ENCODE results near the gene SH3BP4. TPM values are rescaled to one million over a fixed set of nuclear protein-coding genes. Genes with fewer than 3 reads are reported as not detected.

Gene SH3BP4
- total and polyA plus RNA-seq, 4 donors, result 4.5 to 32.2 (median 16.3) TPM

GRCh38 chr2:235048549-235048948 lies 96.7 kb downstream of the SH3BP4 start:
- H3K4me1 ChIP-seq (ENCODE audit: control insufficient read depth in 1 of 2, insufficient read depth in 2 of 2, low read length in 2 of 2), result no peaks in the 10 kb centered on the region
- intact Hi-C loops (cut with DNase I), result no loop called here
- WGBS, 2 donors, result 81 to 85% methylated on average over 7 of the region's 7 CpGs
- no peak overlapping the region for H3K4me3 ChIP-seq (ENCODE audit: low read length in 2 of 2)
- H3K9me3 ChIP-seq (ENCODE audit: control insufficient read depth, low read length), result no peaks in the 10 kb centered on the region
- no peaks in the 10 kb centered on the region for H3K27me3 ChIP-seq (ENCODE audit: control insufficient read depth in 1 of 2, insufficient read depth in 2 of 2, low read length in 1 of 2)
- ATAC-seq (ENCODE audit: low FRiP score), result no peak
- no peak overlapping the region for H3K27ac ChIP-seq (ENCODE audit: low read depth in 1 of 2, low read length in 2 of 2)
- H3K36me3 ChIP-seq (ENCODE audit: control insufficient read depth in 1 of 2, insufficient read depth in 2 of 2, low read length in 1 of 2), result no peaks in the 10 kb centered on the region
- DNase-seq, result peak in 1 of 2 donors; percentile 49

DNA sequence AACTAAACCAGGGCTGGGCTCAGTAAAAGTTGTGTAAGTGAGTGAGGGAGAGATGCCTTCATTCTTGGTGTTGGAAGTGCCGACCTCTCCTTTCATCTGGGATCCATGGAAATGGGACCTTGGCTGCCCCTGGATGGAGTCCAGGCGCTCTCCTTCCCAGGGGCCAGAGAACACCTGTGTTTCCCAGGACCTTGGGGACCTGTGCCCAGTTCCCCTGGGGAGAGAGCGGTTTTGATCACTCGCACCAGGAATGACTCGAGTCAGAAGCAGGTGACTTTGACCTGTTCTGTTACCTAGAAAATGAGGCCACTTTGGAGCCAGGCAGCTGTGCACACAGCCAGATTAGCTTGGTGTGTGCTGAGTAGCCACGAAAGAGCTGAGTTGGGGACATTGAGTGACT lies 97.3 kb downstream of the SH3BP4 start:
- no peak overlapping the region for H3K27ac ChIP-seq (ENCODE audit: low read depth in 1 of 2, low read length in 2 of 2)
- DNase-seq, result peak; percentile 20 to 56
- no peaks in the 10 kb centered on the region for H3K27me3 ChIP-seq (ENCODE audit: control insufficient read depth in 1 of 2, insufficient read depth in 2 of 2, low read length in 1 of 2)
- no peak for ATAC-seq (ENCODE audit: low FRiP score)
- H3K4me3 ChIP-seq (ENCODE audit: low read length in 2 of 2), result no peak overlapping the region
- intact Hi-C loops (cut with DNase I), result no loop called here
- H3K4me1 ChIP-seq (ENCODE audit: control insufficient read depth in 1 of 2, insufficient read depth in 2 of 2, low read length in 2 of 2), result no peaks in the 10 kb centered on the region
- 85 to 97% methylated on average over 6 of the region's 6 CpGs for WGBS, 2 donors
- no peaks in the 10 kb centered on the region for H3K36me3 ChIP-seq (ENCODE audit: control insufficient read depth in 1 of 2, insufficient read depth in 2 of 2, low read length in 1 of 2)
- H3K9me3 ChIP-seq (ENCODE audit: control insufficient read depth, low read length), result no peaks in the 10 kb centered on the region

DNA sequence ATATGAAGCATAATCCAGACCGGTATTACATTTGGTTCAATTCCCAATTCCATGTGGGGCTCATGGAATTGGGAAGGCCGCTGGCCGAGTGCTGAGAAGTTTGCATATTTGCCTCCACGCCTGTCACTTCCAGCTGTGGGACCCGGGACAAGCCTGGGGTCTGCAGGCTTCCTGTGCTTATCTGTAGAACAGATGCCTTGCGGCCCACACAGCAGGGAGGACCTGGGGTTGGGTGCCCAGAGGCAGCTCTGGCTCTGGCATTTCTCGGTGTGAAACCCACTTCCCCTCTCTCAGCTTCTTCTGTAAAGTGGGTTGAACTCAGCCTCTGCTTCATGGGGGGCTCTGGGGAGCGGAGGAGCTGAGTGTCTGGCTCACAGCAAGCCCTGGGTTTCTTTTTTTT lies 97.9 kb downstream of the SH3BP4 start:
- H3K4me3 ChIP-seq (ENCODE audit: low read length in 2 of 2), result no peak overlapping the region
- H3K9me3 ChIP-seq (ENCODE audit: control insufficient read depth, low read length), result no peaks in the 10 kb centered on the region
- no peak overlapping the region for H3K27ac ChIP-seq (ENCODE audit: low read depth in 1 of 2, low read length in 2 of 2)
- ATAC-seq (ENCODE audit: low FRiP score) (no peak), DNase-seq (peak; percentile 13 to 66)
- intact Hi-C loops (cut with DNase I), result loop anchor here in 1 of 2 donors (5.0 kb wide), 1 partner anchor 97 kb away; the partner anchor contains the start of gene SH3BP4
- H3K27me3 ChIP-seq (ENCODE audit: control insufficient read depth in 1 of 2, insufficient read depth in 2 of 2, low read length in 1 of 2), result no peaks in the 10 kb centered on the region
- no peaks in the 10 kb centered on the region for H3K36me3 ChIP-seq (ENCODE audit: control insufficient read depth in 1 of 2, insufficient read depth in 2 of 2, low read length in 1 of 2)
- H3K4me1 ChIP-seq (ENCODE audit: control insufficient read depth in 1 of 2, insufficient read depth in 2 of 2, low read length in 2 of 2), result no peaks in the 10 kb centered on the region
- 94 to 95% methylated on average over 8 of the region's 8 CpGs for WGBS, 2 donors

DNA sequence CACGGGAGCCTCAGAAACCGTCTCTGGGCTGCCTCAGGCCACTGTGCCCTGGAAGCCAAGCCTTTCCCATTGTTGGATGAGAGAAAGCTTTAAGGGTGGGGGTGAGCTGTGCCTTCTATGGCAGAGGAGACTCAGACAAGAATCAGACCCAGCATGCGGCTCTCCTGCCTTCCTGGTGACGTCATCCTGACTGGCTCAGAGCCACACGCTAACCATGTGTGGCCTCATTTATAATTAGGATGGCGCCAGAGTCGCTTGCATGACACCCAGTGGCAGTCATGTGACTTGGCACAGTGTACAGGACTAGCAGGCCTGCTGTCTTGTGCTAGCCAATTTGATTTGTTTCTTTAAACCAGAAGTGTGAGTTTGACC lies 99.1 kb downstream of the SH3BP4 start:
- H3K36me3 ChIP-seq (ENCODE audit: control insufficient read depth in 1 of 2, insufficient read depth in 2 of 2, low read length in 1 of 2), result no peaks in the 10 kb centered on the region
- H3K4me3 ChIP-seq (ENCODE audit: low read length in 2 of 2), result no peak overlapping the region
- ATAC-seq (ENCODE audit: low FRiP score) (peak; percentile 90), DNase-seq (peak; percentile 92 to 97)
- H3K4me1 ChIP-seq (ENCODE audit: control insufficient read depth in 1 of 2, insufficient read depth in 2 of 2, low read length in 2 of 2), result no peaks in the 10 kb centered on the region
- peak overlapping the region in 1 of 2 donors; percentile 54 for H3K27ac ChIP-seq (ENCODE audit: low read depth in 1 of 2, low read length in 2 of 2)
- 5 to 9% methylated on average over 7 of the region's 7 CpGs for WGBS, 2 donors
- intact Hi-C loops (cut with DNase I), result loop anchor here in 1 of 2 donors (5.0 kb wide), 1 partner anchor 99 kb away; the partner anchor contains the start of gene SH3BP4
- H3K27me3 ChIP-seq (ENCODE audit: control insufficient read depth in 1 of 2, insufficient read depth in 2 of 2, low read length in 1 of 2), result no peaks in the 10 kb centered on the region
- no peaks in the 10 kb centered on the region for H3K9me3 ChIP-seq (ENCODE audit: control insufficient read depth, low read length)

- intact Hi-C loops (cut with DNase I), result loop anchor here in 1 of 2 donors (5.0 kb wide), 1 partner anchor 99 kb away; the partner anchor contains the start of gene SH3BP4
- H3K27ac ChIP-seq (ENCODE audit: low read depth in 1 of 2, low read length in 2 of 2), result peak overlapping the region in 1 of 2 donors; percentile 54
Measured at GRCh38 chr2:235051436-235052260, 99.8 kb downstream of the SH3BP4 start.

DNA sequence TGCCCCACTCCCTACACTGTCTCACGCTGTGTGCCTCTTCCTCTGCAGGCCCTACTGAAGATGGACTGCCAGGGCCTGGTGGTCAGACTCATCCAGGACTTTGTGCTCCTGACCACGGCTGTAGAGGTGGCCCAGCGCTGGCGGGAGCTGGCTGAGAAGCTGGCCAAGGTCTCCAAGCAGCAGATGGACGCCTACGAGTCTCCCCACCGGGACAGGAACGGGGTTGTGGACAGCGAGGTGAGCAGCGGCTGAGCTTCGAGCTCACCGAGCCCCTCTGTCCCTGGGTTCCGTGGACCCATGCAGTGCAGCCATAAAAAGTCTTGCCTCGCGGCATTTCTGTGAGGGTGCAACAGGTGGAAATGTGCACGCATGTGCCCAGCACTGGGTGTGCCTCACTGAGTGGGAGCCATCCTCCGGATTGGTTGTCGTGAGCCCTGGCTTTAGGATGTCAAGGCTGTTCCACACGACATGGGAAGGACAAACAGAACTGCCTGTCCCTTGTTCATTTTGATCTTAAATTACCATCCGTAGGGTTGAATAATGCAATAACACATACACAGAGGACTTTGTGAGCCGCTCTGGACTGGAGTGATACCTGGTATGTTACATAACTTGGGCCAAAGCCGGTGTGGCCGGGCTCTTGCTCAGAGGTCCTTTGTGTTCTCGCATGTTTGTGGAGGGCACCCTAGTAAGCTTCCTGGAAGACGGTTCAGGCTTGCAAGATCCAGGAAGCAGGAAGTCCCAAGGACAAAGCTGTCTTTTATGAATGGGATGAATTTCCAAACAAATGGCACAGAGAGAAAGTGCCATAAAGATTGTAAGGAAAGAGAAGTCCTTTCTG lies 100.9 kb downstream of the SH3BP4 start:
- DNase-seq (no peak), ATAC-seq (ENCODE audit: low FRiP score) (no peak)
- Histone ChIP-seq H3K27ac (ENCODE audit: low read depth in 1 of 2, low read length in 2 of 2) (no peak overlapping the region), H3K36me3 (ENCODE audit: control insufficient read depth in 1 of 2, insufficient read depth in 2 of 2, low read length in 1 of 2) (no peaks in the 10 kb centered on the region), H3K27me3 (ENCODE audit: control insufficient read depth in 1 of 2, insufficient read depth in 2 of 2, low read length in 1 of 2) (no peaks in the 10 kb centered on the region), H3K4me1 (ENCODE audit: control insufficient read depth in 1 of 2, insufficient read depth in 2 of 2, low read length in 2 of 2) (no peaks in the 10 kb centered on the region), H3K9me3 (ENCODE audit: control insufficient read depth, low read length) (no peaks in the 10 kb centered on the region), H3K4me3 (ENCODE audit: low read length in 2 of 2) (no peak overlapping the region)
- WGBS, 2 donors, result 94 to 95% methylated on average over 25 of the region's 25 CpGs
- intact Hi-C loops (cut with DNase I), result loop anchor here in 1 of 2 donors (5.0 kb wide), 1 partner anchor 100 kb away; the partner anchor contains the start of gene SH3BP4

More at GRCh38 chr2:235051436-235052260, 99.8 kb downstream of the SH3BP4 start:
- Histone ChIP-seq H3K4me3 (ENCODE audit: low read length in 2 of 2) (no peak overlapping the region), H3K9me3 (ENCODE audit: control insufficient read depth, low read length) (no peaks in the 10 kb centered on the region), H3K27me3 (ENCODE audit: control insufficient read depth in 1 of 2, insufficient read depth in 2 of 2, low read length in 1 of 2) (no peaks in the 10 kb centered on the region), H3K36me3 (ENCODE audit: control insufficient read depth in 1 of 2, insufficient read depth in 2 of 2, low read length in 1 of 2) (no peaks in the 10 kb centered on the region), H3K4me1 (ENCODE audit: control insufficient read depth in 1 of 2, insufficient read depth in 2 of 2, low read length in 2 of 2) (no peaks in the 10 kb centered on the region)
- DNase-seq (peak; percentile 36 to 70), ATAC-seq (ENCODE audit: low FRiP score) (peak; percentile 39)
- WGBS, 2 donors, result 80 to 81% methylated on average over 18 of the region's 18 CpGs

DNA sequence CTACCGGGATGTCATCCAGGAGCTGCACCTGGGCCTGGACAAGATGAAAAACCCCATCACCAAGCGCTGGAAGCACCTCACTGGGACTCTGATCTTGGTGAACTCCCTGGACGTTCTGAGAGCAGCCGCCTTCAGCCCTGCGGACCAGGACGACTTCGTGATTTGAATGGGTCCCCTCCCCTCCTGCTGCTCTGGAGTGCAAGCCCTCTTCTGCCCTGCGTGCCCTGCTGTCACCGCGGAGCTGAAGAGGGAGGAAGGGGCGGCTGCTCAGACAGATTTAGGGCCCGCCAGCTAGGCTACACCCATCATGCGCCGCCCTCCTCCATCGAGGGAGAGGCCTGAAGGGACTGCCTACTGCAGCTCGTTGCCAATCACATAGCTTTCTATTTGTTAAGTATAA lies 101.8 kb downstream of the SH3BP4 start:
- Histone ChIP-seq H3K9me3 (ENCODE audit: control insufficient read depth, low read length) (no peaks in the 10 kb centered on the region), H3K36me3 (ENCODE audit: control insufficient read depth in 1 of 2, insufficient read depth in 2 of 2, low read length in 1 of 2) (no peaks in the 10 kb centered on the region), H3K4me3 (ENCODE audit: low read length in 2 of 2) (no peak overlapping the region), H3K27ac (ENCODE audit: low read depth in 1 of 2, low read length in 2 of 2) (no peak overlapping the region), H3K27me3 (ENCODE audit: control insufficient read depth in 1 of 2, insufficient read depth in 2 of 2, low read length in 1 of 2) (no peaks in the 10 kb centered on the region), H3K4me1 (ENCODE audit: control insufficient read depth in 1 of 2, insufficient read depth in 2 of 2, low read length in 2 of 2) (no peaks in the 10 kb centered on the region)
- no peak for ATAC-seq (ENCODE audit: low FRiP score)
- intact Hi-C loops (cut with DNase I), result loop anchor here in 1 of 2 donors (5.0 kb wide), 1 partner anchor 101 kb away; the partner anchor contains the start of gene SH3BP4
- WGBS, 2 donors, result 86 to 87% methylated on average over 16 of the region's 16 CpGs
- DNase-seq, result peak in 1 of 2 donors; percentile 34

GRCh38 chr2:235054475-235054874 lies 102.7 kb downstream of the SH3BP4 start:
- H3K27ac ChIP-seq (ENCODE audit: low read depth in 1 of 2, low read length in 2 of 2), result no peak overlapping the region

More at GRCh38 chr2:235054475-235054874, 102.7 kb downstream of the SH3BP4 start:
- H3K36me3 ChIP-seq (ENCODE audit: control insufficient read depth in 1 of 2, insufficient read depth in 2 of 2, low read length in 1 of 2), result no peaks in the 10 kb centered on the region
- DNase-seq, result no peak
- H3K4me3 ChIP-seq (ENCODE audit: low read length in 2 of 2), result no peak overlapping the region
- ATAC-seq (ENCODE audit: low FRiP score), result no peak
- no peaks in the 10 kb centered on the region for H3K27me3 ChIP-seq (ENCODE audit: control insufficient read depth in 1 of 2, insufficient read depth in 2 of 2, low read length in 1 of 2)
- WGBS, 2 donors, result 80 to 82% methylated on average over 5 of the region's 5 CpGs
- H3K4me1 ChIP-seq (ENCODE audit: control insufficient read depth in 1 of 2, insufficient read depth in 2 of 2, low read length in 2 of 2), result no peaks in the 10 kb centered on the region
- intact Hi-C loops (cut with DNase I), result loop anchor here in 1 of 2 donors (5.0 kb wide), 1 partner anchor 102 kb away; the partner anchor contains the start of gene SH3BP4
- no peaks in the 10 kb centered on the region for H3K9me3 ChIP-seq (ENCODE audit: control insufficient read depth, low read length)

Measured in aorta (tissue), 5 donors.